IMR-90 (cell line): ENCODE measurements around the gene PRELID3B. TPM values are rescaled to one million over a fixed set of nuclear protein-coding genes. Genes with fewer than 3 reads are reported as not detected.

ENCODE experiments used
- ATAC-seq: fragments of 200-7000 bp; cut with Tn5 transposase; 2 replicates; pipeline ENCODE4 v1.9.1; 2020; ENCODE audit warnings: low read depth, mild to moderate bottlenecking, moderate library complexity
- BruUV-seq: library from RNA; stranded (reverse); fragments of 400-500 nt; replicated peaks from 2 replicates; lab custom pipeline; 2021; lab: Mats Ljungman, UMichigan
- CTCF ChIA-PET: fragments of 300-600 bp; formaldehyde crosslinking; extraction: SDS; loops from one replicate; lab custom pipeline; 2021; ENCODE audit warnings: antibody characterized with exemption; lab: Yijun Ruan, JAX
- POLR2A ChIA-PET: fragments of 300-600 bp; sonication (Branson Sonifier 250); formaldehyde crosslinking; loops from one replicate; lab custom pipeline; 2022; ENCODE audit warnings: antibody characterized with exemption; ENCODE audit not compliant: unreplicated experiment; lab: Charles Lee
- DNase-seq: peaks from one replicate; pipeline ENCODE4 v3.0.0; 2013
- H2AFZ ChIP-seq: replicated peaks from 2 replicates; pipeline ENCODE3; 2013; ENCODE audit warnings: low read length, mild to moderate bottlenecking; ENCODE audit not compliant: poor library complexity
- H2AK5ac ChIP-seq: 2 replicates; pipeline ENCODE4 v1.6.1; 2013; ENCODE audit warnings: low read depth, low read length, inconsistent platforms
- H2AK9ac ChIP-seq: replicated peaks from 2 replicates; pipeline ENCODE3; 2013; ENCODE audit warnings: mild to moderate bottlenecking, low read depth, low read length, moderate library complexity; ENCODE audit not compliant: poor library complexity
- H2BK120ac ChIP-seq: 2 replicates; pipeline ENCODE4 v1.6.1; 2013; ENCODE audit warnings: low read depth, low read length, inconsistent platforms
- H2BK15ac ChIP-seq: 3 replicates; pipeline ENCODE4 v1.6.1; 2013; ENCODE audit warnings: low read depth, low read length, inconsistent platforms
- H2BK20ac ChIP-seq: 2 replicates; pipeline ENCODE4 v1.6.1; 2013; ENCODE audit warnings: low read depth, mild to moderate bottlenecking, inconsistent platforms, low read length, moderate library complexity
- H2BK5ac ChIP-seq: 2 replicates; pipeline ENCODE4 v1.6.1; 2013; ENCODE audit warnings: mild to moderate bottlenecking, low read depth, low read length, inconsistent platforms; ENCODE audit not compliant: poor library complexity, severe bottlenecking
- H3K14ac ChIP-seq: replicated peaks from 2 replicates; pipeline ENCODE4 v1.6.1; 2013; ENCODE audit warnings: low read depth, low read length, inconsistent platforms
- H3K18ac ChIP-seq: 2 replicates; pipeline ENCODE4 v1.6.1; 2013; ENCODE audit warnings: low read depth, low read length, control low read depth
- H3K23ac ChIP-seq: 2 replicates; pipeline ENCODE4 v1.6.1; 2013; ENCODE audit warnings: low read depth, low read length, inconsistent platforms
- H3K27ac ChIP-seq: 2 replicates; pipeline ENCODE4 v1.5.1; 2013; ENCODE audit warnings: mild to moderate bottlenecking, control low read depth, low read length; ENCODE audit not compliant: insufficient read depth
- H3K27me3 ChIP-seq: 2 replicates; pipeline ENCODE4 v1.6.1; 2013; ENCODE audit warnings: low read length; ENCODE audit not compliant: control insufficient read depth, insufficient read depth
- H3K36me3 ChIP-seq: 2 replicates; pipeline ENCODE4 v1.6.1; 2013; ENCODE audit warnings: low read length, mixed read lengths; ENCODE audit not compliant: control insufficient read depth, insufficient read depth
- H3K4ac ChIP-seq: 2 replicates; pipeline ENCODE4 v1.6.1; 2013; ENCODE audit warnings: low read depth, low read length, inconsistent platforms
- H3K4me1 ChIP-seq: 2 replicates; pipeline ENCODE4 v1.6.1; 2013; ENCODE audit warnings: low read length, mixed read lengths; ENCODE audit not compliant: control insufficient read depth, insufficient read depth
- H3K4me2 ChIP-seq: 2 replicates; pipeline ENCODE4 v1.6.1; 2013; ENCODE audit warnings: low read depth, mild to moderate bottlenecking, control low read depth, low read length, moderate library complexity
- H3K4me3 ChIP-seq: 2 replicates; pipeline ENCODE4 v1.5.1; 2013; ENCODE audit warnings: low read depth, mild to moderate bottlenecking, control low read depth, low read length, moderate library complexity; ENCODE audit not compliant: insufficient read depth
- H3K56ac ChIP-seq: 2 replicates; pipeline ENCODE4 v1.6.1; 2013; ENCODE audit warnings: low read length, inconsistent platforms; ENCODE audit not compliant: insufficient read depth; ENCODE audit errors: extremely low read depth
- H3K79me1 ChIP-seq, 2 experiments: 2 replicates each; pipeline ENCODE4 v1.6.1; 2013; ENCODE audit warnings: low read length in 2 of 2, inconsistent platforms in 1 of 2, low read depth in 1 of 2
- H3K9ac ChIP-seq: 2 replicates; pipeline ENCODE4 v1.6.1; 2013; ENCODE audit warnings: low read depth, low read length, control low read depth
- H3K9me1 ChIP-seq: 2 replicates; pipeline ENCODE4 v1.6.1; 2013; ENCODE audit warnings: low read length, inconsistent platforms; ENCODE audit not compliant: insufficient read depth
- H3K9me3 ChIP-seq: 2 replicates; pipeline ENCODE4 v1.6.1; 2013; ENCODE audit warnings: low read length; ENCODE audit not compliant: control insufficient read depth, insufficient read depth
- H4K20me1 ChIP-seq: 2 replicates; pipeline ENCODE4 v1.6.1; 2013; ENCODE audit warnings: low read length, inconsistent platforms; ENCODE audit not compliant: insufficient read depth
- H4K5ac ChIP-seq: 2 replicates; pipeline ENCODE4 v1.6.1; 2013; ENCODE audit warnings: mild to moderate bottlenecking, low read depth, low read length, control low read depth
- H4K8ac ChIP-seq, 2 experiments: 2 replicates each; pipeline ENCODE4 v1.6.1; 2013; ENCODE audit warnings: low read depth in 2 of 2, low read length in 2 of 2, control low read depth in 1 of 2, inconsistent platforms in 1 of 2
- H4K91ac ChIP-seq: 2 replicates; pipeline ENCODE4 v1.6.1; 2013; ENCODE audit warnings: low read depth, low read length, inconsistent platforms; ENCODE audit not compliant: insufficient read depth
- FOS ChIP-seq: fragments of 150-350 bp; IDR thresholded peaks from 2 replicates; pipeline ENCODE4 v1.6.1; 2016; ENCODE audit warnings: low read depth, low read length
- MAFK ChIP-seq: IDR thresholded peaks from 2 replicates; pipeline ENCODE4 v1.6.1; 2012; ENCODE audit warnings: low read depth, low read length, improper control_type of control experiment
- NFE2L2 ChIP-seq: fragments of 150-350 bp; IDR thresholded peaks from 2 replicates; pipeline ENCODE4 v1.6.1; 2016; ENCODE audit warnings: low read depth, mild to moderate bottlenecking, low read length
- RAD21 ChIP-seq: IDR thresholded peaks from 2 replicates; pipeline ENCODE4 v1.6.1; 2012; ENCODE audit warnings: low read length, improper control_type of control experiment
- SMC3 ChIP-seq: fragments of 150-350 bp; IDR thresholded peaks from 2 replicates; pipeline ENCODE4 v1.6.1; 2016; ENCODE audit warnings: low read depth, mild to moderate bottlenecking, antibody characterized with exemption, low read length, moderate library complexity
- WGBS, 2 experiments: methylation state at CpG; one replicate each; pipeline versions ENCODE4 v1.1.5 to v1.1.7; 2013; ENCODE audit warnings: missing lambda C conversion rate in 2 of 2; ENCODE audit not compliant: insufficient read length in 1 of 2; ENCODE audit errors: extremely low coverage in 2 of 2; 5-methylcytosine and 5-hydroxymethylcytosine counted together
- dilution Hi-C: fragments of 300-500 bp; cut with HindIII; formaldehyde crosslinking; loops from one replicate; pipeline ENCODE4 v1.14.3; 2018; ENCODE audit warnings: low sequenced_read_pairs; ENCODE audit not compliant: unreplicated experiment
- in situ Hi-C: fragments of 300-500 bp; cut with MboI; formaldehyde crosslinking; loops from 3 replicates; pipeline ENCODE4 v1.14.3; 2019; ENCODE audit warnings: low sequenced_read_pairs, inconsistent platforms, mixed read lengths
- intact Hi-C: fragments of 100-400 bp; cut with micrococcal nuclease; formaldehyde crosslinking; loops from 2 replicates; pipeline ENCODE4 v1.10.0; 2022
- polyA plus RNA-seq, 3 experiments: library from polyadenylated mRNA; depleted of rRNA; stranded (reverse); fragments of >200 nt; gene quantifications; 2 replicates each; pipeline ENCODE4 v1.2.3, GENCODE V29; 2012; ENCODE audit warnings: low replicate concordance in 1 of 3
- total RNA-seq: library from RNA; depleted of rRNA; stranded (reverse); fragments of >200 nt; gene quantifications from 2 replicates; pipeline ENCODE4 v1.2.3, GENCODE V29; 2012

The PRELID3B gene
- total and polyA plus RNA-seq, 2 of the 4 experiments (the other 2 are of a cell fraction) = 24.8 to 41.9 TPM

- no peak for TF ChIP-seq FOS
Measured at GRCh38 chr20:59014680-59015389, 27.8 kb downstream of the PRELID3B start (continued).

DNA sequence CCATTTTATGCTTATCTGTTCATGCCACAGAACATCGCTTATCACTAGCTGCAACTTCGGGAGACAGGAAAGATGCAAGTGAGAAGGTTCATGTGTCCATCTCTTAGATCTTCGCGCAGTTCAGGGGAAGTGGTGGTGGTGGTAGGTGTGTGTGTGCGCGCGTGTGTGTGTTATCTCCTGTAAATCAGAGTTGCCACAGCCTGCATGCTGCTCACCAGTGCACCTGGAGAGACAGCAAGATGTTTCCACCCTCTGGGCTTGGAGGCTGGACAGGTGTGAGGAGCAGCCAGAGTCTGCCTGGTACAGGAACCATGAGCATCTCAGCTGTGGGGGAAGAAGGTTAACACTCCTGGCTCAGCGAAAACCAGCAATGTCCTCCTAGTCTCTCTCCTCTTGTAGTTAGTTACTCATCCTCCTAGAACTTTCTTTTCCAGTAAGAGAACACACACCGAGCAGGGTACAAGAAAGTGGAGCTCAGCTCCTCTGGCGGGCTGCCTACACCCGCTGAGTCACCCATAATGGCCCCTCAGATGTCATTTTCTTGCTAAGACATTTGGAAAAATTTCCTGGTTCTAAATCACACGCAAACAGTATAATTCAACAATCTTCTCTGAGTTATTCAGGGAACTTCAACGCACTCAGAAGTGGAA lies 28.5 kb downstream of the PRELID3B start:
- H2BK120ac ChIP-seq = peak overlapping the region; percentile 38
- peaks cover 0 to under 1% of the 10 kb centered on the region in 2 experiments; a peak in 1 of 4 replicates for H3K79me1 ChIP-seq
- H3K14ac ChIP-seq = peak overlapping the region; percentile 0
- H3K9ac ChIP-seq = no peak overlapping the region
- H3K27me3 ChIP-seq = no peaks in the 10 kb centered on the region
- H3K9me1 ChIP-seq = peaks cover 19% of the 10 kb centered on the region
- no peaks in the 10 kb centered on the region for H3K36me3 ChIP-seq
- H3K4me1 ChIP-seq = peaks cover 19% of the 10 kb centered on the region
- POLR2A ChIA-PET = no interaction called here
- in situ Hi-C loops (no loop called here), intact Hi-C loops (no loop called here), dilution Hi-C loops (no loop called here)
- WGBS, 2 experiments = 98% methylated on average over 5 of the region's 13 CpGs; no CpG with 5 or more reads in 1 of the 2 experiments
- H3K27ac ChIP-seq = peak overlapping the region; percentile 21; the same call in 1 of the 2 replicates
- peak overlapping the region; percentile 25 for H4K91ac ChIP-seq
- H3K23ac ChIP-seq = no peak overlapping the region
- peak overlapping the region; percentile 15 to 63; a peak in 2 of 4 replicates for H4K8ac ChIP-seq
- H2AK9ac ChIP-seq = peak overlapping the region; percentile 12
- CTCF ChIA-PET = no interaction called here
- H3K18ac ChIP-seq = no peak overlapping the region
- H3K4me3 ChIP-seq = no peak overlapping the region
- H3K4me2 ChIP-seq = no peak overlapping the region; the same call in 1 of the 2 replicates
- peak overlapping the region; percentile 65; the same call in 1 of the 2 replicates for H2AK5ac ChIP-seq
- peak overlapping the region; percentile 64 for H2AFZ ChIP-seq
- peak overlapping the region; percentile 27 for H3K4ac ChIP-seq
- no peak overlapping the region for H3K56ac ChIP-seq
- peak; percentile 44 for TF ChIP-seq FOS
- no peak for TF ChIP-seq NFE2L2
- TF ChIP-seq SMC3 = no peak
- no peak for TF ChIP-seq RAD21
- peak; percentile 46; the same call in 1 of the 2 replicates for TF ChIP-seq MAFK
- H2BK15ac ChIP-seq = peak overlapping the region; percentile 12; the same call in 1 of the 3 replicates
- no peak overlapping the region for H4K5ac ChIP-seq
- no peaks in the 10 kb centered on the region for H3K9me3 ChIP-seq
- no TSS peak for BruUV-seq
- H4K20me1 ChIP-seq = no peaks in the 10 kb centered on the region
- peak overlapping the region; percentile 35 for H2BK5ac ChIP-seq
- H2BK20ac ChIP-seq = peak overlapping the region; percentile 37
- DNase-seq (peak; percentile 81), ATAC-seq (peak; percentile 83)
